Transverse colon (tissue), 4 donors: ENCODE measurements around the gene MTRF1. TPM values are rescaled to one million over a fixed set of nuclear protein-coding genes. Genes with fewer than 3 reads are reported as not detected.

Experiments used
- DNase-seq: peaks from one replicate; pipeline ENCODE4 v3.0.0-alpha.2; 2019
- H3K27ac ChIP-seq, 4 donors: fragments of 200-600 bp; sonication (generic); 2 replicates each; pipeline ENCODE4 v1.5.1; 2016 to 2018; ENCODE audit warnings: inconsistent platforms in 4 of 4
- H3K27me3 ChIP-seq: fragments of 200-600 bp; sonication (generic); 2 replicates; pipeline ENCODE4 v1.5.1; 2017; ENCODE audit warnings: inconsistent platforms
- H3K36me3 ChIP-seq, 4 donors: fragments of 200-600 bp; sonication (generic); 2 replicates each; pipeline ENCODE4 v1.5.1; 2017 to 2019; ENCODE audit warnings: inconsistent platforms in 4 of 4
- H3K4me1 ChIP-seq, 4 donors: fragments of 200-600 bp; sonication (generic); 2 replicates each; pipeline ENCODE4 v1.5.1; 2017 to 2020; ENCODE audit warnings: inconsistent platforms in 4 of 4
- H3K4me3 ChIP-seq, 4 donors: fragments of 200-600 bp; sonication (generic); 1 replicate in 1 of 4; 2 replicates in 3 of 4; pipeline versions ENCODE4 v1.5.1 to v1.6.1; 2017 to 2019; ENCODE audit warnings: inconsistent platforms in 4 of 4
- H3K9me3 ChIP-seq, 2 donors: fragments of 200-600 bp; sonication (generic); 2 replicates each; pipeline ENCODE4 v1.5.1; 2017 to 2019; ENCODE audit warnings: inconsistent platforms in 2 of 2
- CTCF ChIP-seq, 5 experiments: fragments of 200-600 bp in 3 of 5; fragments of 450-650 bp in 2 of 5; sonication (generic) in 3 of 5; IDR thresholded peaks; 1 replicate in 2 of 5; 2 replicates in 3 of 5; pipeline ENCODE4 v1.5.1; 2016 to 2017; ENCODE audit warnings: antibody characterized with exemption in 5 of 5, inconsistent platforms in 3 of 5, mild to moderate bottlenecking in 2 of 5, moderate library complexity in 1 of 5
- EP300 ChIP-seq: sonication (generic); formaldehyde crosslinking; IDR thresholded peaks from one replicate; pipeline ENCODE4 v1.6.1; 2017; ENCODE audit warnings: antibody characterized with exemption, low read depth
- POLR2A ChIP-seq: fragments of 450-650 bp; IDR thresholded peaks from one replicate; pipeline ENCODE4 v1.6.1; 2016; ENCODE audit warnings: antibody characterized with exemption, mild to moderate bottlenecking, moderate library complexity
- POLR2AphosphoS5 ChIP-seq, 3 donors: sonication (generic); formaldehyde crosslinking; IDR thresholded peaks; one replicate each; pipeline ENCODE4 v1.6.1; 2016; ENCODE audit warnings: antibody characterized with exemption in 3 of 3
- WGBS, 2 donors: methylation state at CpG; one replicate each; pipeline ENCODE4 v1.1.5; 2018; ENCODE audit warnings: low coverage in 1 of 2; 5-methylcytosine and 5-hydroxymethylcytosine counted together
- in situ Hi-C, 4 donors: fragments of 200-750 bp; cut with MboI; loops; one replicate each; pipeline versions ENCODE4 v1.15.0 to v1.15.1; 2017; ENCODE audit warnings: low sequenced_read_pairs in 3 of 4, low pct_ligation_motif_present in 1 of 4, low pct_unique_long_range_greater_than_20kb in 1 of 4
- intact Hi-C: fragments of 100-400 bp; cut with DNase I; formaldehyde crosslinking; loops from one replicate; pipeline ENCODE4 v1.15.1; 2023; ENCODE audit warnings: low total_unique reads
- total RNA-seq, 4 donors: library from RNA; depleted of rRNA; stranded (reverse); fragments of >200 nt; gene quantifications; one replicate each; pipeline ENCODE4 v1.1.0, GENCODE V29; 2016

MTRF1 gene
- total RNA-seq, 4 donors from 2014 or later, result 7.2 to 19.7 (median 12.7) TPM

- peaks cover 0 to 33% (median 11%) of the 10 kb centered on the region in 4 donors for H3K4me1 ChIP-seq
- H3K27me3 ChIP-seq, result no peaks in the 10 kb centered on the region
- H3K4me3 ChIP-seq, result peak overlapping the region; percentile 40 to 92 (median 85)
- peak overlapping the region; percentile 92 to 97 (median 94) for H3K27ac ChIP-seq
- TF ChIP-seq CTCF (IDR thresholded peaks at IDR 0.05), result peak in 2 of 5 experiments; percentile 27 to 41
- no peak for TF ChIP-seq EP300
- TF ChIP-seq POLR2A, result no peak
- TF ChIP-seq POLR2AphosphoS5 (IDR thresholded peaks at IDR 0.05), result peak in 1 of 3 donors; percentile 6
- DNase-seq, result peak; percentile 53
- 1% methylated on average over 34 of the region's 73 CpGs; no CpG with 5 or more reads in 1 of the 2 donors for WGBS, 2 donors
- no peaks in the 10 kb centered on the region for H3K9me3 ChIP-seq
- intact Hi-C loops (no loop called here), in situ Hi-C loops (no loop called here)
- no peaks in the 10 kb centered on the region for H3K36me3 ChIP-seq
These were observed 48.2 kb upstream of the MTRF1 start for GRCh38 chr13:41311406-41312175.

GRCh38 chr13:41310963-41311405 is 47.6 kb upstream of the MTRF1 start, which contains the start of gene NAA16:
Gene NAA16, plus strand, starts transcription at chr13:41311267. Its CDS starts 262 bp downstream, at chr13:41311529.
- H3K4me3 ChIP-seq, result peak within 1 kb of the TSS; percentile 40 to 92 (median 85)
- H3K27ac ChIP-seq, result peak within 1 kb of the TSS; percentile 92 to 97 (median 94)
- peak; percentile 89 for DNase-seq
- peaks cover 0 to 33% (median 11%) of the 10 kb centered on the region in 4 donors for H3K4me1 ChIP-seq
- TF ChIP-seq POLR2AphosphoS5 (IDR thresholded peaks at IDR 0.05) (peak; percentile 81 to 88 (median 81)), POLR2A (peak; percentile 58), CTCF (IDR thresholded peaks at IDR 0.05) (no peak)
- no peaks in the 10 kb centered on the region for H3K36me3 ChIP-seq
- in situ Hi-C loops, result no loop called here
- intact Hi-C loops, result no loop called here
- H3K9me3 ChIP-seq, result no peaks in the 10 kb centered on the region
- H3K27me3 ChIP-seq, result no peaks in the 10 kb centered on the region
- WGBS, 2 donors, result 0% methylated on average over 25 of the region's 32 CpGs; no CpG with 5 or more reads in 1 of the 2 donors

GRCh38 chr13:41307884-41308640 is 44.7 kb upstream of the MTRF1 start:
- Histone ChIP-seq H3K27ac (no peak overlapping the region), H3K4me3 (no peak overlapping the region), H3K4me1 (peaks cover 0 to 12% (median 5%) of the 10 kb centered on the region in 4 donors), H3K9me3 (no peaks in the 10 kb centered on the region), H3K27me3 (no peaks in the 10 kb centered on the region), H3K36me3 (no peaks in the 10 kb centered on the region)
- 90 to 95% methylated on average over 7 to 11 of the region's 11 CpGs for WGBS, 2 donors
- in situ Hi-C loops (no loop called here), intact Hi-C loops (no loop called here)
- no peak for DNase-seq
- TF ChIP-seq EP300 (no peak), POLR2AphosphoS5 (IDR thresholded peaks at IDR 0.05) (no peak), CTCF (IDR thresholded peaks at IDR 0.05) (no peak), POLR2A (no peak)
